Endothelial cell of umbilical vein (primary cell): ENCODE measurements around the gene NF1. TPM values are rescaled to one million over a fixed set of nuclear protein-coding genes. Genes with fewer than 3 reads are reported as not detected.

ENCODE experiments used
- BruUV-seq: library from RNA; stranded (reverse); fragments of 400-500 nt; replicated peaks from 2 replicates; lab custom pipeline; 2021; lab: Mats Ljungman, UMichigan
- CTCF ChIA-PET: fragments of 300-600, 350-600 bp; sonication (Branson Sonifier 250); formaldehyde crosslinking; loops from one replicate; lab custom pipeline; 2021; ENCODE audit warnings: antibody characterized with exemption, inconsistent platforms; lab: Charles Lee
- POLR2A ChIA-PET: fragments of 300-600, 350-600 bp; sonication (Branson Sonifier 250); formaldehyde crosslinking; loops from one replicate; lab custom pipeline; 2021; ENCODE audit warnings: antibody characterized with exemption, inconsistent platforms; lab: Charles Lee
- DNase-seq: peaks from one replicate; pipeline ENCODE4 v3.0.0-alpha.2; 2011; ENCODE audit warnings: low read depth, low spot score
- FAIRE-seq: peaks from 2 replicates; lab custom pipeline; 2011; peaks lifted over from hg19 to GRCh38; lab: Jason Lieb, UNC
- H2AFZ ChIP-seq: 2 replicates; pipeline ENCODE4 v1.6.0; 2012; ENCODE audit warnings: low read depth, low read length, control low read depth, inconsistent platforms
- H3K27ac ChIP-seq: 2 replicates; pipeline ENCODE4 v1.5.1; 2011; ENCODE audit warnings: low read depth, mild to moderate bottlenecking, control low read depth, low read length, moderate library complexity; ENCODE audit not compliant: insufficient read depth
- H3K27me3 ChIP-seq, 2 experiments: 2 replicates each; pipeline versions ENCODE4 v1.6.0 to v1.6.1; 2011; ENCODE audit warnings: low read length in 2 of 2, mixed read lengths in 1 of 2; ENCODE audit not compliant: control insufficient read depth in 2 of 2, insufficient read depth in 2 of 2
- H3K36me3 ChIP-seq, 2 experiments: 2 replicates in 1 of 2; 3 replicates in 1 of 2; pipeline ENCODE4 v1.5.1; 2011; ENCODE audit warnings: low read length in 2 of 2, mild to moderate bottlenecking in 1 of 2, moderate library complexity in 1 of 2; ENCODE audit not compliant: control insufficient read depth in 2 of 2, insufficient read depth in 2 of 2; ENCODE audit errors: extremely low read depth in 1 of 2
- H3K4me1 ChIP-seq: 3 replicates; pipeline ENCODE4 v1.5.1; 2011; ENCODE audit warnings: mild to moderate bottlenecking, low read length; ENCODE audit not compliant: control insufficient read depth, insufficient read depth; ENCODE audit errors: extremely low read depth
- H3K4me2 ChIP-seq: 2 replicates; pipeline ENCODE4 v1.6.1; 2011; ENCODE audit warnings: low read length, control low read depth, mixed read lengths; ENCODE audit not compliant: insufficient read depth
- H3K4me3 ChIP-seq, 3 experiments: fragments of 200-600 bp in 1 of 3; sonication (generic), shearing (Covaris generic) in 1 of 3; replicated peaks in 1 of 3; 2 replicates each; pipeline ENCODE4 v1.5.1; 2011 to 2016; ENCODE audit warnings: control low read depth in 3 of 3, low read length in 3 of 3, mild to moderate bottlenecking in 2 of 3, inconsistent platforms in 1 of 3, low read depth in 1 of 3, moderate library complexity in 1 of 3; ENCODE audit not compliant: insufficient read depth in 1 of 3
- H3K79me2 ChIP-seq: 2 replicates; pipeline ENCODE4 v1.6.0; 2012; ENCODE audit warnings: low read length, inconsistent platforms; ENCODE audit not compliant: control insufficient read depth, insufficient read depth
- H3K9ac ChIP-seq: replicated peaks from 2 replicates; pipeline ENCODE3; 2011; ENCODE audit warnings: low read length, control low read depth; ENCODE audit not compliant: insufficient read depth; ENCODE audit errors: extremely low read depth
- H3K9me1 ChIP-seq: replicated peaks from 3 replicates; pipeline ENCODE4 v1.6.0; 2011; ENCODE audit warnings: mild to moderate bottlenecking, low read length; ENCODE audit not compliant: control insufficient read depth, insufficient read depth; ENCODE audit errors: extremely low read depth
- H3K9me3 ChIP-seq: replicated peaks from 2 replicates; pipeline ENCODE4 v1.5.1; 2012; ENCODE audit warnings: low read length, inconsistent platforms; ENCODE audit not compliant: control insufficient read depth, insufficient read depth
- H4K20me1 ChIP-seq: replicated peaks from 2 replicates; pipeline ENCODE3; 2011; ENCODE audit warnings: mild to moderate bottlenecking, low read length; ENCODE audit not compliant: control insufficient read depth, insufficient read depth; ENCODE audit errors: extremely low read depth
- EZH2 ChIP-seq: IDR thresholded peaks from 2 replicates; pipeline ENCODE4 v1.6.1; 2012; ENCODE audit warnings: borderline replicate concordance, low read depth, mild to moderate bottlenecking, moderate library complexity, low read length, inconsistent platforms; ENCODE audit not compliant: severe bottlenecking
- FOS ChIP-seq: IDR thresholded peaks from 2 replicates; pipeline ENCODE4 v1.6.1; 2011; ENCODE audit warnings: mild to moderate bottlenecking, low read length, moderate library complexity, borderline replicate concordance; ENCODE audit not compliant: insufficient read depth
- GATA2 ChIP-seq: IDR thresholded peaks from 2 replicates; pipeline ENCODE4 v1.7.0; 2011; ENCODE audit warnings: low read depth, mild to moderate bottlenecking, moderate library complexity, mixed read lengths, low read length; ENCODE audit not compliant: insufficient read length, insufficient read depth
- JUN ChIP-seq: IDR thresholded peaks from 2 replicates; pipeline ENCODE4 v1.6.1; 2011; ENCODE audit warnings: borderline replicate concordance, low read depth; ENCODE audit not compliant: insufficient read length, insufficient read depth
- MYC ChIP-seq: IDR thresholded peaks from one replicate; pipeline ENCODE4 v1.6.1; 2011; ENCODE audit warnings: mild to moderate bottlenecking, low read depth, low read length
- POLR2A ChIP-seq: IDR thresholded peaks from 2 replicates; pipeline ENCODE4 v1.6.1; 2012; ENCODE audit warnings: low read depth, mild to moderate bottlenecking, control low read depth, low read length
- POLR2AphosphoS5 ChIP-seq: IDR thresholded peaks from 2 replicates; pipeline ENCODE4 v1.6.1; 2012; ENCODE audit warnings: low read depth, mild to moderate bottlenecking, control low read depth, low read length, moderate library complexity; ENCODE audit not compliant: insufficient read depth
- dilution Hi-C: fragments of 300-500 bp; cut with MboI; formaldehyde crosslinking; loops from one replicate; pipeline ENCODE4 v1.15.0; 2019; ENCODE audit warnings: low sequenced_read_pairs; ENCODE audit not compliant: extremely low pct_ligation_motif_present
- intact Hi-C: fragments of 100-400 bp; cut with micrococcal nuclease; formaldehyde crosslinking; loops from one replicate; pipeline ENCODE4 v1.10.0; 2022
- polyA plus RNA-seq, 4 experiments: library from polyadenylated mRNA; depleted of rRNA in 3 of 4; stranded (reverse) in 3 of 4; unstranded in 1 of 4; fragments of >200 nt; gene quantifications; 2 replicates each; pipeline versions ENCODE4 v1.2.1 to v1.2.3, GENCODE V29; 2011 to 2012; ENCODE audit warnings: missing spikeins in 1 of 4
- total RNA-seq: library from RNA; stranded (reverse); gene quantifications from 2 replicates; pipeline ENCODE4 v1.2.3, GENCODE V29; 2021
- TF ChIP-seq, protein P1 (sequence below), 2 donors: IDR thresholded peaks; 1 replicate in 1 of 2; 2 replicates in 1 of 2; pipeline ENCODE4 v1.5.1; 2011; ENCODE audit warnings: low read length in 2 of 2, mild to moderate bottlenecking in 2 of 2, moderate library complexity in 2 of 2, control low read depth in 1 of 2, inconsistent platforms in 1 of 2, low read depth in 1 of 2; ENCODE audit not compliant: insufficient read depth in 1 of 2; ENCODE audit errors: extremely low read depth in 1 of 2
- TF ChIP-seq, protein P2 (sequence below): IDR thresholded peaks from 2 replicates; pipeline ENCODE4 v1.6.1; 2011; ENCODE audit not compliant: insufficient read depth, insufficient read length

NF1 gene
- total and polyA plus RNA-seq, 2 donors (not counting 3 experiments of a cell fraction or from before 2014, with no cell fraction given), result 13.7 to 42.4 TPM

DNA sequence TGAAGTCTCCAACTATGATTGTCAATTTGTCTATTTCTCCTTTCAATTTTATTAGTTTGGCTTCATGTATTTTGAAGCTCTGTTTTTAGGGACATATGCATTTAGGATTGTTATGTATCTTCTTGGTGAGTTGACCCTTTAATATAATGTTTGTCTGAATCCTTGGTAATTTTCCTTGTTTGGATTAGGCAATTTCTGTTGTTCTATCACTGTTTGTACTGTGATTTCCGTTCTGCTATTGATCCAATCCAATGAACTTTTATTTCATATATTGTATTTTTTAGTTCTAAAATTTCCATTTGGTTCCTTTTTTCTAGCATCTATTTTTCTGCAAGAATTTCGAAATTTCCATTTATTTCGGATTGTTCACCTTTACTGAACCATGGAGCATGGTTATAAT is 327.7 kb downstream of the NF1 start:
- Histone ChIP-seq H4K20me1 (no peaks in the 10 kb centered on the region), H3K4me1 (no peaks in the 10 kb centered on the region), H3K27ac (no peak overlapping the region), H3K4me2 (no peak overlapping the region), H3K79me2 (no peaks in the 10 kb centered on the region), H3K4me3 (no peak overlapping the region), H3K27me3 (no peaks in the 10 kb centered on the region), H3K9me3 (no peaks in the 10 kb centered on the region), H2AFZ (no peak overlapping the region), H3K9me1 (no peaks in the 10 kb centered on the region), H3K9ac (no peak overlapping the region), H3K36me3 (no peaks in the 10 kb centered on the region)
- TF ChIP-seq POLR2A, result no peak
- no peak for TF ChIP-seq POLR2AphosphoS5
- TF ChIP-seq MYC, result no peak
- TF ChIP-seq, protein P1, sequence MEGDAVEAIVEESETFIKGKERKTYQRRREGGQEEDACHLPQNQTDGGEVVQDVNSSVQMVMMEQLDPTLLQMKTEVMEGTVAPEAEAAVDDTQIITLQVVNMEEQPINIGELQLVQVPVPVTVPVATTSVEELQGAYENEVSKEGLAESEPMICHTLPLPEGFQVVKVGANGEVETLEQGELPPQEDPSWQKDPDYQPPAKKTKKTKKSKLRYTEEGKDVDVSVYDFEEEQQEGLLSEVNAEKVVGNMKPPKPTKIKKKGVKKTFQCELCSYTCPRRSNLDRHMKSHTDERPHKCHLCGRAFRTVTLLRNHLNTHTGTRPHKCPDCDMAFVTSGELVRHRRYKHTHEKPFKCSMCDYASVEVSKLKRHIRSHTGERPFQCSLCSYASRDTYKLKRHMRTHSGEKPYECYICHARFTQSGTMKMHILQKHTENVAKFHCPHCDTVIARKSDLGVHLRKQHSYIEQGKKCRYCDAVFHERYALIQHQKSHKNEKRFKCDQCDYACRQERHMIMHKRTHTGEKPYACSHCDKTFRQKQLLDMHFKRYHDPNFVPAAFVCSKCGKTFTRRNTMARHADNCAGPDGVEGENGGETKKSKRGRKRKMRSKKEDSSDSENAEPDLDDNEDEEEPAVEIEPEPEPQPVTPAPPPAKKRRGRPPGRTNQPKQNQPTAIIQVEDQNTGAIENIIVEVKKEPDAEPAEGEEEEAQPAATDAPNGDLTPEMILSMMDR (IDR thresholded peaks at IDR 0.05; ENCODE audit: extremely low read depth in 1 of 2, insufficient read depth in 1 of 2, low read depth in 1 of 2, low read length in 2 of 2), result no peak
- no peak for TF ChIP-seq GATA2
- TF ChIP-seq, protein P2, sequence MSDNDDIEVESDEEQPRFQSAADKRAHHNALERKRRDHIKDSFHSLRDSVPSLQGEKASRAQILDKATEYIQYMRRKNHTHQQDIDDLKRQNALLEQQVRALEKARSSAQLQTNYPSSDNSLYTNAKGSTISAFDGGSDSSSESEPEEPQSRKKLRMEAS, result no peak
- no peak for TF ChIP-seq FOS
- no peak for TF ChIP-seq EZH2
- TF ChIP-seq JUN, result no peak
- intact Hi-C loops, result no loop called here
- POLR2A ChIA-PET, result no interaction called here
- FAIRE-seq (no peak), DNase-seq (no peak)
- CTCF ChIA-PET, result interaction anchor here (1.1 to 2.6 kb wide), 3 partner anchors 12 to 33 kb away, joined by 4 to 6 read pairs (median 4); no protein-coding TSS in a partner anchor
- dilution Hi-C loops, result no loop called here
- BruUV-seq, result no TSS peak
